HepG2 (cell line): ENCODE data around the gene SIX5. TPM values are rescaled to one million over a fixed set of nuclear protein-coding genes. Genes with fewer than 3 reads are reported as not detected.

Source experiments
- KDM2A ChIP-seq: sonication (generic); formaldehyde crosslinking; IDR thresholded peaks from 2 replicates; pipeline ENCODE4 v1.4.0; 2020; ENCODE audit warnings: low read depth, missing genetic modification reagents, borderline replicate concordance
- MED1 ChIP-seq: sonication (generic); formaldehyde crosslinking; IDR thresholded peaks from 2 replicates; pipeline ENCODE4 v1.4.0; 2020; ENCODE audit warnings: missing genetic modification reagents
- MED8 ChIP-seq: sonication (generic); formaldehyde crosslinking; IDR thresholded peaks from 2 replicates; pipeline ENCODE4 v1.8.1; 2023; ENCODE audit warnings: mild to moderate bottlenecking, missing genetic modification reagents; ENCODE audit not compliant: insufficient replicate concordance
- NCOA5 ChIP-seq: sonication (generic); formaldehyde crosslinking; IDR thresholded peaks from 2 replicates; pipeline ENCODE4 v1.4.0; 2020; ENCODE audit warnings: missing genetic modification reagents
- PHF5A ChIP-seq: IDR thresholded peaks from one replicate; pipeline ENCODE4 v1.6.1; 2018; ENCODE audit warnings: low read depth, missing genetic modification reagents; ENCODE audit not compliant: unreplicated experiment
- PITX1 ChIP-seq: sonication (generic); formaldehyde crosslinking; IDR thresholded peaks from 2 replicates; pipeline ENCODE4 v1.5.1; 2020; ENCODE audit warnings: mild to moderate bottlenecking, missing genetic modification reagents
- SOX13 ChIP-seq, 3 experiments: fragments of 450-650 bp in 1 of 3; sonication (generic) in 1 of 3; formaldehyde crosslinking in 1 of 3; IDR thresholded peaks in 2 of 3; conservative IDR thresholded peaks in 1 of 3; 2 replicates each; pipeline versions ENCODE4 v1.5.0 to v1.6.1; 2016 to 2020; ENCODE audit warnings: antibody characterized with exemption in 1 of 3, mild to moderate bottlenecking in 1 of 3, missing compliant biosample characterization in 1 of 3, missing genetic modification reagents in 1 of 3, moderate library complexity in 1 of 3
- TAF1 ChIP-seq: sonication (generic); formaldehyde crosslinking; IDR thresholded peaks from 2 replicates; pipeline ENCODE4 v1.4.0; 2020; ENCODE audit warnings: missing genetic modification reagents
- ZBTB3 ChIP-seq: sonication (generic); formaldehyde crosslinking; IDR thresholded peaks from 2 replicates; pipeline ENCODE4 v1.4.0; 2020; ENCODE audit warnings: low read depth, mild to moderate bottlenecking, moderate library complexity, missing genetic modification reagents, borderline replicate concordance
- ZNF136 ChIP-seq: sonication (generic); formaldehyde crosslinking; IDR thresholded peaks from 2 replicates; pipeline ENCODE4 v1.8.1; 2022; ENCODE audit warnings: low read depth, mild to moderate bottlenecking, moderate library complexity, missing genetic modification reagents
- polyA plus RNA-seq, 8 experiments: library from polyadenylated mRNA; depleted of rRNA in 3 of 8; stranded (reverse) in 7 of 8; unstranded in 1 of 8; fragments of >200 nt; fragmentation: Illumina TruSeq in 4 of 8; extraction: Trizol in 4 of 8; gene quantifications; 2 replicates each; pipeline versions ENCODE4 v1.2.1 to v1.2.3, GENCODE V29; 2011 to 2016; ENCODE audit warnings: low read depth in 4 of 8, missing spikeins in 1 of 8, mixed read lengths in 1 of 8; ENCODE audit not compliant: insufficient read depth in 1 of 8
- total RNA-seq, 5 experiments: library from RNA; depleted of rRNA; stranded (reverse); fragments of >200 nt; fragmentation: Illumina TruSeq; extraction: Trizol; gene quantifications; 2 replicates each; pipeline ENCODE4 v1.2.3, GENCODE V29; 2016; ENCODE audit warnings: low read depth in 1 of 5
- TF ChIP-seq, protein P1 (sequence below): IDR thresholded peaks from 2 replicates; pipeline ENCODE4 v1.6.1; 2016; ENCODE audit warnings: low read depth
- TF ChIP-seq, protein P2 (sequence below), 2 experiments: sonication (generic) in 1 of 2; formaldehyde crosslinking in 1 of 2; IDR thresholded peaks; 2 replicates each; pipeline versions ENCODE4 v1.6.1 to v1.9.0; 2014 to 2022; ENCODE audit warnings: antibody characterized with exemption in 1 of 2, borderline replicate concordance in 1 of 2, inconsistent platforms in 1 of 2, low read depth in 1 of 2, missing genetic modification reagents in 1 of 2
- TF ChIP-seq, protein P3 (sequence below): sonication (generic); formaldehyde crosslinking; IDR thresholded peaks from 2 replicates; pipeline ENCODE4 v1.4.0; 2020; ENCODE audit warnings: missing genetic modification reagents, mild to moderate bottlenecking, borderline replicate concordance

SIX5 gene
- total and polyA plus RNA-seq, 2 of the 13 experiments (the other 11 are each of a cell fraction or from before 2014, with no cell fraction given): 7.7 to 10.5 TPM

- TF ChIP-seq TAF1 (CRISPR knock-in tag) (peak; percentile 15; the same call in 1 of the 2 replicates), ZBTB3 (no peak), KDM2A (peak; percentile 92), NCOA5 (CRISPR knock-in tag) (no peak), MED8 (CRISPR knock-in tag) (no peak), MED1 (peak; percentile 95), PHF5A (CRISPR knock-in tag) (peak; percentile 46), ZNF136 (CRISPR knock-in tag) (0 out of 2 replicates have a peak, but pooled peaks have one; percentile 34), SOX13 (IDR thresholded peaks at IDR 0.05) (no peak), SOX13 (CRISPR knock-in tag; conservative IDR thresholded peaks at IDR 0.05 in 1 of 2, IDR thresholded peaks at IDR 0.05 in 1 of 2) (0 out of 4 replicates have a peak, but pooled peaks of 1 of the 2 experiments have one; percentile 55), PITX1 (CRISPR knock-in tag) (peak; percentile 90)
- TF ChIP-seq, protein P1, sequence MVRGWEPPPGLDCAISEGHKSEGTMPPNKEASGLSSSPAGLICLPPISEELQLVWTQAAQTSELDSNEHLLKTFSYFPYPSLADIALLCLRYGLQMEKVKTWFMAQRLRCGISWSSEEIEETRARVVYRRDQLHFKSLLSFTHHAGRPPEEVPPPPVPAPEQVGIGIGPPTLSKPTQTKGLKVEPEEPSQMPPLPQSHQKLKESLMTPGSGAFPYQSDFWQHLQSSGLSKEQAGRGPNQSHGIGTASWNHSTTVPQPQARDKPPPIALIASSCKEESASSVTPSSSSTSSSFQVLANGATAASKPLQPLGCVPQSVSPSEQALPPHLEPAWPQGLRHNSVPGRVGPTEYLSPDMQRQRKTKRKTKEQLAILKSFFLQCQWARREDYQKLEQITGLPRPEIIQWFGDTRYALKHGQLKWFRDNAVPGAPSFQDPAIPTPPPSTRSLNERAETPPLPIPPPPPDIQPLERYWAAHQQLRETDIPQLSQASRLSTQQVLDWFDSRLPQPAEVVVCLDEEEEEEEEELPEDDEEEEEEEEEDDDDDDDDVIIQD (CRISPR knock-in tag): peak; percentile 87
- TF ChIP-seq, protein P2, sequence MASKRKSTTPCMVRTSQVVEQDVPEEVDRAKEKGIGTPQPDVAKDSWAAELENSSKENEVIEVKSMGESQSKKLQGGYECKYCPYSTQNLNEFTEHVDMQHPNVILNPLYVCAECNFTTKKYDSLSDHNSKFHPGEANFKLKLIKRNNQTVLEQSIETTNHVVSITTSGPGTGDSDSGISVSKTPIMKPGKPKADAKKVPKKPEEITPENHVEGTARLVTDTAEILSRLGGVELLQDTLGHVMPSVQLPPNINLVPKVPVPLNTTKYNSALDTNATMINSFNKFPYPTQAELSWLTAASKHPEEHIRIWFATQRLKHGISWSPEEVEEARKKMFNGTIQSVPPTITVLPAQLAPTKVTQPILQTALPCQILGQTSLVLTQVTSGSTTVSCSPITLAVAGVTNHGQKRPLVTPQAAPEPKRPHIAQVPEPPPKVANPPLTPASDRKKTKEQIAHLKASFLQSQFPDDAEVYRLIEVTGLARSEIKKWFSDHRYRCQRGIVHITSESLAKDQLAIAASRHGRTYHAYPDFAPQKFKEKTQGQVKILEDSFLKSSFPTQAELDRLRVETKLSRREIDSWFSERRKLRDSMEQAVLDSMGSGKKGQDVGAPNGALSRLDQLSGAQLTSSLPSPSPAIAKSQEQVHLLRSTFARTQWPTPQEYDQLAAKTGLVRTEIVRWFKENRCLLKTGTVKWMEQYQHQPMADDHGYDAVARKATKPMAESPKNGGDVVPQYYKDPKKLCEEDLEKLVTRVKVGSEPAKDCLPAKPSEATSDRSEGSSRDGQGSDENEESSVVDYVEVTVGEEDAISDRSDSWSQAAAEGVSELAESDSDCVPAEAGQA (IDR thresholded peaks at IDR 0.05; ENCODE audit: low read depth): peak; percentile 41; the same call in 1 of the 2 replicates
- TF ChIP-seq, protein P2 (CRISPR knock-in tag; IDR thresholded peaks at IDR 0.05; ENCODE audit: borderline replicate concordance): no peak
- TF ChIP-seq, protein P3, sequence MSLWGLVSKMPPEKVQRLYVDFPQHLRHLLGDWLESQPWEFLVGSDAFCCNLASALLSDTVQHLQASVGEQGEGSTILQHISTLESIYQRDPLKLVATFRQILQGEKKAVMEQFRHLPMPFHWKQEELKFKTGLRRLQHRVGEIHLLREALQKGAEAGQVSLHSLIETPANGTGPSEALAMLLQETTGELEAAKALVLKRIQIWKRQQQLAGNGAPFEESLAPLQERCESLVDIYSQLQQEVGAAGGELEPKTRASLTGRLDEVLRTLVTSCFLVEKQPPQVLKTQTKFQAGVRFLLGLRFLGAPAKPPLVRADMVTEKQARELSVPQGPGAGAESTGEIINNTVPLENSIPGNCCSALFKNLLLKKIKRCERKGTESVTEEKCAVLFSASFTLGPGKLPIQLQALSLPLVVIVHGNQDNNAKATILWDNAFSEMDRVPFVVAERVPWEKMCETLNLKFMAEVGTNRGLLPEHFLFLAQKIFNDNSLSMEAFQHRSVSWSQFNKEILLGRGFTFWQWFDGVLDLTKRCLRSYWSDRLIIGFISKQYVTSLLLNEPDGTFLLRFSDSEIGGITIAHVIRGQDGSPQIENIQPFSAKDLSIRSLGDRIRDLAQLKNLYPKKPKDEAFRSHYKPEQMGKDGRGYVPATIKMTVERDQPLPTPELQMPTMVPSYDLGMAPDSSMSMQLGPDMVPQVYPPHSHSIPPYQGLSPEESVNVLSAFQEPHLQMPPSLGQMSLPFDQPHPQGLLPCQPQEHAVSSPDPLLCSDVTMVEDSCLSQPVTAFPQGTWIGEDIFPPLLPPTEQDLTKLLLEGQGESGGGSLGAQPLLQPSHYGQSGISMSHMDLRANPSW: no peak; the same call in 1 of the 2 replicates
These were observed 51.7 kb downstream of the SIX5 start (continued) for GRCh38 chr19:45717131-45717982.
